Prostate gland (tissue), 2 donors: ENCODE results near the gene IL1RAPL2.

ENCODE experiments used
- CTCF ChIP-seq, 4 experiments: fragments of 200-600 bp in 2 of 4; fragments of 450-650 bp in 2 of 4; sonication (generic) in 2 of 4; IDR thresholded peaks; 1 replicate in 3 of 4; 2 replicates in 1 of 4; pipeline ENCODE4 v1.5.1; 2016 to 2019; ENCODE audit warnings: antibody characterized with exemption in 4 of 4, mild to moderate bottlenecking in 2 of 4, moderate library complexity in 2 of 4
- POLR2A ChIP-seq: fragments of 450-650 bp; IDR thresholded peaks from one replicate; pipeline ENCODE4 v1.6.1; 2016; ENCODE audit warnings: antibody characterized with exemption, mild to moderate bottlenecking
- POLR2AphosphoS5 ChIP-seq: sonication (generic); formaldehyde crosslinking; IDR thresholded peaks from one replicate; pipeline ENCODE4 v1.6.1; 2017; ENCODE audit warnings: antibody characterized with exemption

DNA sequence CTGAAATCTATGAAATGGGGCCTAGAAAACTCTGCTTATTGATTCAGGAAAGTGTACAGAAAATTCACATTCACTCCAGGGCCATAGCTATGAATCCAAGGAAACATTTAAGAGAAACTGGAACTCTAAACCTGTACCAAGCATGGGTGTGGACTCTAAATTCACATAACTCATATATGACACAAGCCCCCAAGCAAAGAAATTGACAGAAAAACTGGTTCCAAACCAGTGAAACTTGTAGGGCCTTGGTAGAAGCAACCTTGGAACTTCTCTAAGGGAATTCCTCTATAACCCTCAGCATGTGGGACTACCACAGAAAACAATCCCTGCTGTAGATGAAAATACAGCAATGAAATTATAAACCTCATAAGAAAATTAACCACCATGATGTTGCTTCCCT is 1149.7 kb downstream of the IL1RAPL2 start:
- TF ChIP-seq CTCF (IDR thresholded peaks at IDR 0.05), result no peak
- TF ChIP-seq POLR2A, result no peak
- no peak for TF ChIP-seq POLR2AphosphoS5
